Heart right ventricle (tissue), 16 donors: ENCODE data around the gene EEPD1. TPM values are rescaled to one million over a fixed set of nuclear protein-coding genes. Genes with fewer than 3 reads are reported as not detected.

ENCODE experiments used
- ATAC-seq, 8 donors: fragments of 200-7000 bp; cut with Tn5 transposase; one replicate each; pipeline ENCODE4 v1.9.1; 2020; ENCODE audit warnings: mild to moderate bottlenecking in 8 of 8, moderate library complexity in 8 of 8, moderate number of reproducible peaks in 1 of 8
- DNase-seq, 2 donors: peaks; one replicate each; pipeline ENCODE4 v3.0.0-alpha.2; 2020
- H3K27ac ChIP-seq, 10 donors: fragments of 200-600 bp; sonication (generic) in 2 of 10; one replicate each; pipeline versions ENCODE4 v1.5.0 to v1.8.0; 2020 to 2022; ENCODE audit warnings: mild to moderate bottlenecking in 3 of 10
- H3K27me3 ChIP-seq, 7 donors: fragments of 200-600 bp; one replicate each; pipeline ENCODE4 v1.8.0; 2021 to 2022; ENCODE audit warnings: mild to moderate bottlenecking in 2 of 7
- H3K36me3 ChIP-seq, 9 donors: fragments of 200-600 bp; sonication (generic) in 1 of 9; one replicate each; pipeline versions ENCODE4 v1.5.0 to v1.8.0; 2020 to 2022; ENCODE audit warnings: mild to moderate bottlenecking in 2 of 9
- H3K4me1 ChIP-seq, 9 donors: fragments of 200-600 bp; sonication (generic) in 1 of 9; one replicate each; pipeline versions ENCODE4 v1.5.0 to v1.8.0; 2020 to 2022; ENCODE audit warnings: mild to moderate bottlenecking in 4 of 9
- H3K4me3 ChIP-seq, 10 donors: fragments of 200-600 bp; sonication (generic) in 2 of 10; one replicate each; pipeline versions ENCODE4 v1.5.0 to v1.8.0; 2020 to 2022; ENCODE audit warnings: mild to moderate bottlenecking in 7 of 10, moderate library complexity in 2 of 10
- H3K9me3 ChIP-seq, 11 donors: fragments of 200-600 bp in 10 of 11; sonication (generic) in 2 of 11; one replicate each; pipeline versions ENCODE4 v1.5.0 to v1.8.0; 2013 to 2022; ENCODE audit warnings: mild to moderate bottlenecking in 2 of 11, control low read depth in 1 of 11, moderate library complexity in 1 of 11
- WGBS, 2 donors: extraction: QIAGEN DNeasy Blood & Tissue Kit; methylation state at CpG; one replicate each; pipeline ENCODE4 v1.1.7; 2013; ENCODE audit warnings: inconsistent platforms in 1 of 2; 5-methylcytosine and 5-hydroxymethylcytosine counted together
- intact Hi-C, 10 donors: fragments of 100-400 bp; cut with DNase I; formaldehyde crosslinking; loops; one replicate each; pipeline versions ENCODE4 v1.11.1 to v1.14.2; 2022
- polyA plus RNA-seq, 2 donors: library from polyadenylated mRNA; stranded (reverse); fragments of 200-250 nt; gene quantifications; one replicate each; pipeline ENCODE4 v1.2.3, GENCODE V29; 2013
- total RNA-seq, 10 donors: library from RNA; stranded (reverse); fragmentation: NEBNext Ultra II Directional in 3 of 10; extraction: Animal tissue kit (Norgen Biotek cat#: 25700) in 3 of 10; gene quantifications; one replicate each; pipeline versions ENCODE4 v1.2.1 to v1.2.4, GENCODE V29; 2021 to 2023
- TF ChIP-seq, protein P1 (sequence below), 9 donors: fragments of 200-600 bp; sonication (generic) in 2 of 9; IDR thresholded peaks; one replicate each; pipeline versions ENCODE4 v1.5.0 to v1.8.0; 2021 to 2022; ENCODE audit warnings: antibody characterized with exemption in 9 of 9, mild to moderate bottlenecking in 5 of 9, moderate library complexity in 1 of 9
- donor health status: Arrhythmogenic right ventricular cardiomyopathy.
- donor health status: ischemic (EF 13 %, LVEDD 7.1; RV severe dilation, severe dysfunction).
- donor health status: healthy with polysubstance abuse.
- donor health status: DM: no; HTN: yes; CAD: no.
- donor health status: DM: no; HTN: no; CAD: no.
- donor health status: ischemic (EF 25% LVEDD 6.9; RV normal size, moderate dysfunction).
- donor health status: ischemic (EF 25% LVEDD 5.7; RV mildly dilated, moderate dysfunction).
- donor health status: healthy.
- donor health status: DM: yes; HTN: yes; CAD: no.
- donor health status: Ischemic cardiomyopathy.
- donor health status: ischemic (EF 35%, LVEDD 5.7; RV mildly dilated, moderate dysfunction).
- donor health status: nonischemic (EF 11% LVEDD 7.7; RV severe dilation, severe dysfunction).
- donor health status: DM: yes; HTN: yes; CAD: no.
- donor health status: PGD.
- donor health status: ischemic (EF 29% LVEDD 5.4; RV normal size, mild dysfunction).
- donor health status: nonischemic (EF 23%, LVEDD 6.1; RV moderate dilation, normal function).

Gene EEPD1
- total and polyA plus RNA-seq, 12 donors: 6.1 to 15.2 (median 8.4) TPM

- TF ChIP-seq, protein P1, sequence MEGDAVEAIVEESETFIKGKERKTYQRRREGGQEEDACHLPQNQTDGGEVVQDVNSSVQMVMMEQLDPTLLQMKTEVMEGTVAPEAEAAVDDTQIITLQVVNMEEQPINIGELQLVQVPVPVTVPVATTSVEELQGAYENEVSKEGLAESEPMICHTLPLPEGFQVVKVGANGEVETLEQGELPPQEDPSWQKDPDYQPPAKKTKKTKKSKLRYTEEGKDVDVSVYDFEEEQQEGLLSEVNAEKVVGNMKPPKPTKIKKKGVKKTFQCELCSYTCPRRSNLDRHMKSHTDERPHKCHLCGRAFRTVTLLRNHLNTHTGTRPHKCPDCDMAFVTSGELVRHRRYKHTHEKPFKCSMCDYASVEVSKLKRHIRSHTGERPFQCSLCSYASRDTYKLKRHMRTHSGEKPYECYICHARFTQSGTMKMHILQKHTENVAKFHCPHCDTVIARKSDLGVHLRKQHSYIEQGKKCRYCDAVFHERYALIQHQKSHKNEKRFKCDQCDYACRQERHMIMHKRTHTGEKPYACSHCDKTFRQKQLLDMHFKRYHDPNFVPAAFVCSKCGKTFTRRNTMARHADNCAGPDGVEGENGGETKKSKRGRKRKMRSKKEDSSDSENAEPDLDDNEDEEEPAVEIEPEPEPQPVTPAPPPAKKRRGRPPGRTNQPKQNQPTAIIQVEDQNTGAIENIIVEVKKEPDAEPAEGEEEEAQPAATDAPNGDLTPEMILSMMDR (IDR thresholded peaks at IDR 0.05): no peak
- no peak for DNase-seq
- Histone ChIP-seq H3K27ac (no peak overlapping the region), H3K4me1 (no peaks in the 10 kb centered on the region), H3K4me3 (no peak overlapping the region), H3K36me3 (no peaks in the 10 kb centered on the region), H3K9me3 (peaks cover 0 to 2% (median 0%) of the 10 kb centered on the region in 11 donors), H3K27me3 (no peaks in the 10 kb centered on the region)
- WGBS, 2 donors: 91 to 96% methylated on average over 6 of the region's 6 CpGs
- no peak for ATAC-seq
- intact Hi-C loops: no loop called here
Measured at GRCh38 chr7:36346260-36346831, 193.3 kb downstream of the EEPD1 start.

GRCh38 chr7:36348256-36348655 is 195.2 kb downstream of the EEPD1 start:
- TF ChIP-seq, protein P1 (IDR thresholded peaks at IDR 0.05): no peak
- Histone ChIP-seq H3K9me3 (no peaks in the 10 kb centered on the region), H3K27ac (no peak overlapping the region), H3K27me3 (no peaks in the 10 kb centered on the region), H3K36me3 (no peaks in the 10 kb centered on the region), H3K4me1 (no peaks in the 10 kb centered on the region), H3K4me3 (no peak overlapping the region)
- no peak for DNase-seq
- ATAC-seq: no peak
- intact Hi-C loops: no loop called here

DNA sequence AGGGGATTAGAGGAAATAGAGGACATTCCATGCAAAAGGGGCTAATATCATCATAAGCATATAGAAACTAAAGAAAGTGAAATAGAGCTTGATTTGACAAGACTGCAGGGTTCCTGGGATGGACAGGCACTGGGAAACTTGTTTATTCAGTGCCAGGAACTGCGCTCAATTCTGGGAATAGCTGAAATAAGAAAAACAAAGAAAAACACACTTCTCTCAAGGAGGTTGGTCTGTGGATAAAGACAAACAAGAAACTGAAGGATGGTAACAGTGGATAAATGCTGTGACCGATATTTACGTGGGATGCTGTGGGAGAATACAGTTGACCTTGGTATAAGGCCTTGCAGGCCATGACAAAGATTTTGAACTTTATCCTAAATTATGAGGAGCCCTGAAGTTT is 195.7 kb downstream of the EEPD1 start:
- Histone ChIP-seq H3K27me3 (no peaks in the 10 kb centered on the region), H3K4me1 (no peaks in the 10 kb centered on the region), H3K4me3 (no peak overlapping the region), H3K27ac (no peak overlapping the region), H3K36me3 (no peaks in the 10 kb centered on the region), H3K9me3 (no peaks in the 10 kb centered on the region)
- no peak for DNase-seq
- WGBS, 2 donors: 92 to 94% methylated on average over 3 of the region's 3 CpGs
- ATAC-seq: no peak
- intact Hi-C loops: no loop called here
- TF ChIP-seq, protein P1 (IDR thresholded peaks at IDR 0.05): no peak

GRCh38 chr7:36349626-36350025 is 196.6 kb downstream of the EEPD1 start:
- WGBS, 2 donors: 91 to 92% methylated on average over 2 of the region's 2 CpGs
- H3K4me1 ChIP-seq: no peaks in the 10 kb centered on the region
- DNase-seq (no peak), ATAC-seq (no peak)
- TF ChIP-seq, protein P1 (IDR thresholded peaks at IDR 0.05): no peak
- H3K36me3 ChIP-seq: no peaks in the 10 kb centered on the region
- no peaks in the 10 kb centered on the region for H3K27me3 ChIP-seq
- no peak overlapping the region for H3K4me3 ChIP-seq
- intact Hi-C loops: no loop called here
- H3K27ac ChIP-seq: no peak overlapping the region
- H3K9me3 ChIP-seq: no peaks in the 10 kb centered on the region

Other genes starting within 250 kb of the EEPD1 start
- 10 to 100 TPM in 1 of 10 donors, 1 to 10 TPM in 9; 1.3 to 13.4 (median 2.1) TPM for gene ANLN, start 236.6 kb downstream of the EEPD1 start, total RNA-seq
- under 1 TPM; 0.38 to 0.51 TPM for gene ANLN, start 236.6 kb downstream of the EEPD1 start, polyA plus RNA-seq